HG03095 (cell line): ENCODE results near the gene GRHL3.

ENCODE experiments used
- ATAC-seq: cut with Tn5 transposase; IDR thresholded peaks from one replicate; pipeline ENCODE4 v1.9.1; 2021; ENCODE audit warnings: moderate library complexity; ENCODE audit not compliant: unreplicated experiment

The GRHL3 gene

DNA sequence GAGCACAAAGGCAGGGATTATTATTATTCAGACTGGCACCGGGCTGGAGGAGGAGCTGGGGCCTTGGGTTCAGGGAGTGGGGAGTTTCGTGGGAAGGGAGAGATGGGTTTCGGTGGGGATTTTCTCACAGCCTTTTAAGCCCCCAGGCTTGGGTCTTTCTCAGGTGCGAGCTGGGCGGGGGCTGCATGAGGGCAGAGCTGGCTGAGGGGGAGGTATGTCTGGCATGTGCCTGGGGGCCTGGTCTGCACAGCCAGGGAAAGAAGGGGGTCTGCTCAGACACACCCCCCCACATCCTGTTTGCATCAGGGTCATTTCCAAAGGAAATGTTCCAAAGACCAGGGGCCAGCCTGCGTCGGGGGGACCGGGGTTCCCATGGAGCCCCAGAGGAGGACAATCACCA is 21.6 kb downstream of the GRHL3 start:
- no peak for ATAC-seq

DNA sequence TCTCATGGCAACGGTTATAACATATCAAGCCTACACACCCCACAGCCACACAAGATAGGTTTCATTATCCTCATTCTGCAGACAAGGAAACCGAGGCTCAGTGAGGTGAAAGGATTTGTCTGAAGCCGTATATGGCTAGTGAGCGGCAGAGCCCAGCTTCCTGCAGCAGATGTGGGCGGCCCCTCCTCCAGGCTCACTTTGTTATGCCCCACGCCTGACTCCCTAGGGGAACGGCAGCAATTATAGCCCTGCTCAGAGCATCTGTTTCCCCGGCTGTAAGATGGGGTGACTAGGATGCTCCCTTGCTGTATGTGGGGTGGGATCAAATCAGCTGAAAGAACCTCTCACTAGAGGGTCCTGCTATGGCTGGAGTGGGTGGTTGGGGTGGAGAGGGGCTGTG is 22.1 kb downstream of the GRHL3 start:
- no peak for ATAC-seq

DNA sequence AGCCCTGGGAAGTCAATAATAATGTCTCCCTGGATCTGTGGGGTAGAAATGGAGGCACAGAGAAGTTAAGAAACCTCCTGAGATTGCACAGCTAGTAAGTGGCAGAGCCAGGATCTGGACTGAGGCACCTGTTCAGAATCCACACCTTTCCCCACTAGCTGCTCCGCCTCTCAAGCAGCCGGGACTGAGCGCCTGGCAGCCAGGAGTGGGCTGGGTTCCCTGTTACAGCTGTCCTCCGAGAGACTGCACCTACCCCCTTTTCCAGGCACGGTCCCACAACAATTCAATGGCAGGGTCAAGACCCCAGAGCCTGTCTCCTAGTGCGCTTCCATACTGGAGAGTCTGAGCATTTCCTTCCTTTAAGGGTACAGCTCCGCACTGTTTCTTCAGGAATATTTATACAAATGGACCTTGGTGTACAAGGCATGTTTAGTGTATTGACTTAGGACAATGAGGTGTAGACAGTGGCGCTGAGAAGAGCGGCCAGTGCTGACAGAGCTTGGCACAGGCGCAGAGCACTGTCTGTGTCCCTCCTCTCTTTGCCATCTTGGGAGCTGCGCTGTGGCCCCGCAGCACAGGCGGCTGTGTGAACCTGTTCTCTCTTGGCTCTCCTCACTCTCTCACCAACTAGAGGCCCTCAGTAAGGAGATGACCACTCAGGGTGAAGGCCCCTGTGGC is 24.4 kb downstream of the GRHL3 start:
- no peak for ATAC-seq

DNA sequence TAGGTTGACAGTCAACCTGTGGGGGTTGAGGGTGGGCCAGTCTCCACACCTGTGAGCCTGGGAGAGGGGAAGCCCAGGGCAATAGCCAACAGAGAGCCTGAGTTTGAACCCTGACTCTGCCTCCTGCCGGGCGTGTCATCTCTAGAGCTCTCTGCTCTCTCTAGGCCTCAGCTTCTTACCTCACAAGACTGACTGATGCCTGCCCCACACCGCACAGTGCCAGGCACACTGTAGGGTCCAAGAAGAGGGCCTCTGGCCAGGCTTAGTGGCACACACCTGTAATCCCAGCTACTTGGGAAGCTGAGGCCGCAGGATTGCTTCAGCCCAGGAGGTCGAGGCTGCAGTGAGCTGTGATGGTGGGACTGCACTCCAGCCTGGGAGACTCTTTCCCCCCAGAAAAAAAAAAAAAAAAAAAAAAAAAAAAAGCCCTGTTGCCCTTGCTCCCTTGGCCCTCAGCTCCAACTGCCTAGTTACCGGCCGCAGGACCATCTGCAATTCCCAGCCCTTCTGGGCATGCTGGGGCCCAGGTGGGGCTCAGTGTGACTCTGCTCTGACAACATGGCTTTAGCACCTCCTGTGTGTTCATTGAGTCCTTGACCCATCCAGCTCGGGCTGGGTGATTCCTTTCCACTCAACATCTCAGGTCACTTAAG is 25.1 kb downstream of the GRHL3 start:
- ATAC-seq: no peak

DNA sequence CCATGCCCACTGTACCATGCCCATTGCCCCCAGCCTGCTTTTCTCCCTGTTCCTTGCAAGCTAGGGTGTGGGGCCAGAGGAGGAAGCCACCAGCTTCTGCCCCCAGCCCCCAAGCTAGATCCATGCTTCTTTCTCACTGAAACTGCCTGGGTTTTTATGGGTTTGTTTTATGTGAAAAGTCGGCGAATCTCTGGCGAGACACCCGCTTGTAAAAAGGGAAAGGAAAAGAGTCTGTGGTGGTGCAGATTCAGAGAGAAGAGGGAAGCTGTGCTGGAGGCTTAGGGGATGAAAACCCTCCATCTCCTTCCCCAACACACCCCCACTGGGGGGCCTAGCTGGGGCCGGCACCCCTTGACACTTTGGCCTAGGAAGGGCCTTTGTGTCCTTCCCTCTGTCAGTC is 26.2 kb downstream of the GRHL3 start:
- no peak for ATAC-seq

DNA sequence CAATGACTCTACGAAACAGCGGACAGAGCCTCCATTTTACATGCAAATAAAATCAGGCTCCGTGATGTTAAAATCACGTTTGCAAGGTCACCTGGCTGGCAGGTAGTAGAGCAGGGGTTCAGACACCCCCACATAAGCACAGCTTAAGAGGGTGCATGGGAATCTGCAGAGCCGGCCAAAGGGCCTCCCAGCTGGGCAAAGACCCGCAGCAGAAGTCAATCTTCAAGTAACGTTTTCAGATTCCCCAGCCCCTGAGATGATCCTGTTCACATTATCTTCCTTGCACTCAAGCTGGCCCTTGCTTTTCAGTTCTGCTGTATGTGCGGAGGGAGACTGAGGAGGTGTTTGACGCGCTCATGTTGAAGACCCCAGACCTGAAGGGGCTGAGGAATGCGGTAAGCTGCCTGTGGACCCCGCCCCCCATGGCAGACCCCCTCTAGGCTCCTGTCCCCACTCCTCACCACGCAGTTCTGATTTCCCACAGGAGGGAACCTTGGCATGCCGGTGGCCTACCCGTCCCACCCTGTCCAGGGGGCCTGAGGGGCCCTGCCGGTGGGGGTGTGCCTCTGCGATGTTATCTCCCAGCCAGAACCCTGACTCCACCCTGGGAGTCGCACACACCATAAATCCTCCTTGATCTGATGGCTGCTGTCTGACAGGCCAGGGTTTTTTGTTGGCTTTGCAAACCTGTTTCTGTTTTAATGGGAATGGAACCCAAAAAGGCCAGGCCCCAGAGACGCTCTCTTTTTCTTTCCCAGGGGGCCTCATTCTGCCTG is 28.2 kb downstream of the GRHL3 start:
- no peak for ATAC-seq

DNA sequence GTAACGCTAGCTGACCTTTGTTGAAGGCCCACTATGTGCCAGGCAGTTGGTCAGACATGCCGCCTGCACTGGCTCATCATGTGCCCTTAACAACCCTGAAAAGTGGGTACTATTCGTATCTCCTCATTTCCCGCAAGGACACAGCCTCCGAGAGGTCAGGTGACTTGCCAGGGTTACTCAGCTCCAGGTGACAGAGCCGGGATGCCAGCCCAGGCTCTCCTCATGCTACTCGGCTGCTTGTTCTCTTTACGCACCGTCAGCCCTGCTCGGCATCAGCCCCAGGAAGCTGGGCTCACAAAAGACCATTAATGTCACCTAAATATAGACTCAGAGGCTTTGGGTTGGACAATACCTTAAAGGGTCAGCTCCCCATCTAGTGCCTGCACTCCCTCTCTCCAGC is 29.0 kb downstream of the GRHL3 start:
- no peak for ATAC-seq

DNA sequence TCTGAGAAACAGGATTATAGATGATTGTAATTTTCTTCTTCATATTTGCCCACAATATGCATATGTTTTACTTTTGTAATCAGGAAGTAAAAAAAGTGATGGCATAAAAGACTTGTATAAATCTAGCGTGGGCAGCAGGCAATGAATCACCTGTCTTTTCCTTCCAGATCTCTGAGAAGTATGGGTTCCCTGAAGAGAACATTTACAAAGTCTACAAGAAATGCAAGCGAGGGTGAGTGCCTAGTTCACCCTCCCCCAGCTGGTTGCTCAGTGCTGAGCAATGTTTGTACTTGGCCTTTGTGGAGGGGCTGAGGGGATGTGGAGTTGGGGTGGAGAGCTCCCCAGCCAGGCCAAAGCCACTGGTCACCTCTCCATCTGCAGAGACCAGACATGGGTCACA is 30.7 kb downstream of the GRHL3 start:
- no peak for ATAC-seq

DNA sequence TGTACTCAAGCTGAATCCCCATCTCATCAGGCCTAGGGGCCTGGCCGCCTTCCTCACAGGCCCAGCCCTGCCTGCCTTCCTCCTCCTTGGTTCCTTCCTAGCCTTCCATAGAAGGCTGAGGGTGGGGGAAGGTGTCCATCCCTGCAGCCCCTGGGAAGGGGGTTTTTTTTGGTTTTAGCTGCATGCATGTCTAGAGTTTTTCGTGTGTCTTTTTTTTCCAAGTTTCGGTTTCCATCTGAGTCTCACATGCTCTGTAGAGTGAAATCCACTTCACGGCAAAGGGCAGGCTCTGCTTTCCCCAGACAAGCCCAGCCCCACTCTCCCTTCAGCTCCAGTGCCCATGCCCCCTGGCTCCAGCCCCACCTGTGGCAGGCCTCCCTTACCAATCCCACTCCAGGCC is 32.1 kb downstream of the GRHL3 start:
- ATAC-seq: no peak

DNA sequence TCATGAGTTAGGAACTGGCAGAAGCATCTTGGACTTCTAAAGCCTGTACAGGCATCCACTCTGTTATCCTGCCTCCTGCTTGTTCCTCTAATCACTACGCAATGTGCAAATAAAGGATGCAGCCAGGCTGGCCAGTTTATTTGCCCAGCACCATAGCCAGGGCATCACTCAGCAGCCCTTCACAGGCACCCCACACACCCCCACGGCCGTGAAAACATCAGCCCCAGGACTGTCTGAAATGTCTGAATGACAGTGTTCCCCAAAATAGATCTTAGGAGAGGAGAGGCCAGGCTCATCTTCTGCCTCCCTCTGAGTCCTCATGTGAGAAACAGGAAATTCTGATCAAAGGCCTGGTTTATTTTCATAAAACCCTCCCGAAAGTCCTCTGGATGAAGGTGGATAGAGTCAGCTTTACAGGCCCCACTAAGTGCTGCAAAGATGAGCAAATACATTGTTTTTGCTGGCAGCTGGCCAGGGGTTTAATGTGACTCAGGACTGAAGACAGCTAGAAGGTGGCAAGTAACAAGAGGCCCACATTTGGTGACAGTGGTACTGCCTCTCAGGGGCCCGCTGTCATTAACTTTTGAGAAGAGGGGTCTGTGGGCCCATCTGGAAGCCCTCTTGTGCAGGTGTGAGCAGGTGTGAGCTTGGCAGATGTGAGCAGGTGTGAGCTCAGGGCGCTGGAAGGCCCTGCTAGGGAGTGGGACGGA is 32.9 kb downstream of the GRHL3 start:
- ATAC-seq: no peak

DNA sequence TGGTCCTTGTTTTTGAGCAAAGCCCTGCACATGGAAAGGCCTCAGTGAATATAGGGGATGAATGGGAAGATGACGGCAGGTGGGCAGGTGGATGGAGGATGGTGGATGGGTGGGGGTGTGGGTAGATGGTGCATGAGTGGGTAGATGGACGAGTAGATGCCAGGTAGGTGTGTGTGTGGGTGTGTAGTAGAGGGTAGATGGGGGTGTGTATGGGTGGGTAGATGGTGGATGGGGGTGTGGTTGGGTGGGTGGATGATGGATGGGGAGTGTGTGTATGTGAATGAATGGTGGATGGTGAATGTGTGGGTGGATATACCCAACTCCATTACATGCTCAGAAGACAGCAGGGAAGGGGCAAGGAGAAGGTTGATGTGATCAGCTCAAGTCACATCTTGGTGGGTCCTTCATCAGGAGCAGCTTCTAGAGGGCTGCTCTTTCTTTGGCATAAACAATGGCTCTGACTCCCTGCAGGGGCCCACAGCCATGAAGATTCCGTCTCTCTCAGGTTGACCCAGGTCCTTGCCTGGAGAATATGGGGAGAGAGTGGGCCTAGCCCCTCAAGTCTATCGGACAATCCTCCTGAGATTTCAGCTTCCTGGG is 34.2 kb downstream of the GRHL3 start:
- ATAC-seq: no peak

DNA sequence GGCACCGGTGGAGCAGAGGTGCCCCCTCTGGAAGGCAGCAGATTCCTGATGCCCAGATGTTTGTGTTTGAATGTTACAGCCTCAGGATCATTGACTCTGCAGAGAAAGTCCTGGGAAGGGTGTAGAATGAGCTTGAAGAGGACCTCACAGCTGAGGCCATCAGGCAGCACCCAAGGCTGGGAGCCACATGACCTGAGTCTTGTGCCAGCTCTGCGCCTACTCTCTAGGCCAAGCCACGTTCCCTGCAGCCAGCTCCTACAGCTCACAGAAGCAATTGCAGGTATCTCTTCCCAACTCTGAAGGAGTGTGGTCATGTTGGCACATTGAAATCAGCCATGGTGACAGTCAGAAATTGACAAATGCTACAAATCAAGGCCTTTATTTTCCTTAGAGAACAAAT is 36.3 kb downstream of the GRHL3 start:
- no peak for ATAC-seq

DNA sequence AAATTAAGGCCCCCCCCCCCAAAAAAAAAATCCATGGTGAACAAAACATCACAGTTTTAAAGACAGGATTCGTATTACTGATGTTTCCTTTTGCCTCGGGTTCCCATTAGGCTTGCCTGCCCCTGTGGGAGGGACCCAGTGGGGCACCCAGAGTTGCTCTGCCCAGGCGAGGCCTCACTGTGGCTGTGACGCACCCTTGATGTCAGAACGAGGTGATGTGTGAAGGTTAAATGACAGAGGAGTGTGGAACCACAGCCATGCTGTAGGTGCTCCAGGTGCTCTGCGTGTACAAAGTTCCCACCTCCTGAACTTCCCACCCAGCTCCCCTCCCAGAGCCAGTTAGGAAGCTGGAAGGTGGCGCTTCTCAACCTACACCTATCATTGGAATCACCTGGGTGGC is 37.9 kb downstream of the GRHL3 start:
- ATAC-seq: no peak

DNA sequence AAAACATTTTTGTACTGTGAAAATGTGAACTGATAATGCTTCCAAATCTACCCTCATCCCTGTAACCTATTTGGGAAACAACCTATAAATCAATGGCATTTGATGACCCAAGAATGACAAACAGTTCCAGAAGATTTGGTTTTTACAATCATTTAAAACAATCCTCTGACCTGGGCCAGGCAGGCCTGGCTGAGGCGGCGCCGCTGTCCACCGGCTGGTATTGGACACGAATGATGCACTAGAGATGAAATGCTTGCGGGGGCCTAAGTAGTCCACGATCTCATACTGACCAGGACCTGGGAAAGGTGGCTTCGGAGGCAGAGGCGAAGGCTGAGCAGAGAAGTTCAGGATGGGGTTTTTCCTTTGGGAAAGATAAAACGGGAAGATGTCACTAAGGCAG is 41.5 kb downstream of the GRHL3 start:
- no peak for ATAC-seq

DNA sequence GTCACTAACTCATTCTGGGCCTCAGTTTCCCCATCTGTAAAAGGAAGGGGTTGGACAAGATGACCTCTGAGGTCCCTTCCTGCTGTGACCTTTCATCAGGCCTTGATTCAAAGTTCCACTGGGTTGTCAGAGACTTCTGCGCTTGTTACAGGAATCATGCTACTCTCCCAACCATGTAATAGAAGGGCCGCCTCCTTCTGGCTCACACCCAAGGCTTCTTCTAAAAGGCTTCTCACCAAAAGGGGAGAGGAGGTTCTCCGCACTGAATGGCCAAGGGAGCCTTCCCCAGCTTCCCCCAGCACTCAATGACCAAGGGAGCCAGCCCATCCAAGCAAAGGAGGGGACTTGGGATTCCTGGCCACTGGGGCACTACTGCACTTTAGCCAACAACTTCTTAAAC is 42.7 kb downstream of the GRHL3 start:
- no peak for ATAC-seq

DNA sequence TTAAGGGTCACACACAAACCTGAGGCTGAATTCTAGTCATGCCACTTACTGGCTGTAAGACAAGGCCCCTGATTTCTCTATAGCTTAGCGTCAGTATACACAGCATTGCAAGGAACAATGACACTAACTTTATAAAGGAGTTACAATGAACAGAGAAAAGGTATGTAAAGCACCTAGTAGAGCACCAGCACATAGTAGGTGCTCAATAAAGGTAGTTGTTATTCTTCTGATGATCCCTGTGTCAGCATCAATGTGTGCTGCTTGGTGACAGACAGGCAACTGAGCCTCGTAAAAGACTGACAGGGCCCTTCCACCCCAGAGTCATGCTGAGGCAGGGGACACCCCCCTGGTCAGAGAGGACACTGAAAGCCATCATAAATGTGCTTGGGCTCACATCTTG is 43.2 kb downstream of the GRHL3 start:
- ATAC-seq: no peak

DNA sequence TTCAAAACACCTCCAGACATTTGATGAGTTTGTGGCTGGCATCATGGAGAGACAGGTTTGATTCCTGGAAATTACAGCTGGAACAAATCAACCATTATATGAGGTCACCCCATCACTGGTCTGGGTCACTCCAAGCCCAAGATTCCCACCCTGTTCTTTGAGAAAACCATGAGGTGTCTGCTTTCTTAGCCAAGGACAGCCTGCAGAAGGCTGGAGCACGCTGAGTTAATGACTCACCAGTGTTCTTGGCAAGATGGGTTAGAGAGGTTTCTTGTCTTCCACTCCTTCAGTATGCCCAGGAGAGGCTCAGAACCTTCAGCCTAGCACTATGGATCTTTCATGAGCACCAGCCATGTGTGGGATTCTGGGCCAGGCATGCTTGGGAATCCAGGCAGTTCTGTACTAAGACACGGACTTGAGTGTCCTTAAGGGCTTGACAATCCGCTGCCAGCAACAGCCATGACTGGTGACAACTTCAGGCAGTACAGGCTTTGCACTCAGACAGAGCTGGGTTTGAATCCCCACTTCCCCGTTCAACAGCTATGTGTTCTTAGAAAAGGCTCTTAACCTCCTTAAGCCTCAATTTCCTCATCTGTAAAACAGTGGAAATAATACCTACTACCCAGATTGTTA is 43.9 kb downstream of the GRHL3 start:
- no peak for ATAC-seq

DNA sequence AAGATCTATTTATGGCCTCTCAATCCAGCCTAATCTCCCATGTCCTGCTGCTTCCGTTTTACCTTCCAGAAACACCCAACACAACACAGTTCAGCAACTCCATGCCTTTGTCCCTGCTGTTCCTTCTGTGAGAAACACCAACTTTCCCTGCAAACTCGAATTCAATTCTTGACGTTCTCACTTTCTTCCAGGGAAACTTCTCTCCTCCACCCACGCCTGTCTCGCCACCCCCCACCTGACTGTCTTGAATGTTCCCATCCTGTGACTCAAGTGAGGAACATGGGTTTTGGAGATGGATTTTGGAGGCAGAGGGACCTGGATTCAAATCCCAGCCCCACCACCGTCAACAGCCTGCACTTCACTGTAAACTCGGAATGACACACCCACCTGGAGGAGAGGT is 44.8 kb downstream of the GRHL3 start:
- ATAC-seq: no peak

DNA sequence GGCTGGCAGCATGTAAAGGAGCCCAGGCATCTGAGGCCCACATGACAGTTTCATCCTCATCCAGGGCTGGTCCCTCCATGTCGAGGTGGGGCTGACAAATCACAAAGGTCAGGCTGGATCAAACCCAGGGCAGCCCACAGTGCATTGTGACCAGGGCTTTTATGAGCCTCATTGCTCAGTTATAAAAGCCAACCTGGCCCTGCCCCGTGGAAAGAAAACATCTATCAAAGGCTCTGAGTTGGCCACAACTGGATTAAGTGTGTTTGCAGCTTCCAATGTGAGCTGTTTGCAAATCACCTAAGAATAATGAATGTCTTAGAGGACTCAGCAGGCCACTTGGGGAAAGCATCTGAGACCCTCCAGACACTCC is 45.4 kb downstream of the GRHL3 start:
- no peak for ATAC-seq

DNA sequence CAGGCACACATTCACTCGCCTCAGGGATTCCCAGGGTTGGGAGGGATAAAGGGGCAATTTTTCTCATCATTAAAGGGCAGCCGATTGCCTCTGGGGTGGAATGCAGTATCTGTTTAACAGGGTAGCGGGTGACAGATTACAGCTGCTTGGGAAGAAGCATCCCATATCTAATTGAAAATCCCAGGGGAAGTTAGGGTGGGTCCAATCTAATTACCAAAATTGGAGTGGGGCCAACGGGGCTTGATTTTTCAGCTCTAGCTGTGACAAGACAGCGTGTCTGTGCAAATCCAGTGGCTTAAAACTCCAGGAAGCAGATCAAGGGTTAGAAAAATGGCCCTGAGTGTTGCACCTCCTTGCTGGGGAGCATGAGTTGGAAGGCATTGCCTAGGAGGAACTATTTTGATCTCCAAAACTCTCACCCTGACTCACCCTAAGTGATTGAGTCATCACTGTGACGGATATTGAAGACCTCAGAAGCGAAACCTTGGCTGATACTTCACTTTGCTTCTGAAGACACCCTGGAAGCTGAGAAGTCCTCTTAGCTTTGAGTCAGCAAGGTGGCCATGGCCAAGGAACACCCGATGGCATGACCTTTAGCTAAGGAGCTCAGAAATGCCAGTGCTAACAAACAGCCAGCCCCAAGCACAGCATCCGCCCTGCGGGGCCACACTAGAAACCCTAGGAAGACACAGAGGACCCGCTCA is 46.0 kb downstream of the GRHL3 start:
- ATAC-seq: no peak
